Measurements from ENCODE around the gene TMEM234.
"Not testable (repeated sequence)": the region's sequence is repeated elsewhere in the genome, so short reads cannot be mapped to it uniquely, and the experiment has no call there.

TMEM234 gene

DNA sequence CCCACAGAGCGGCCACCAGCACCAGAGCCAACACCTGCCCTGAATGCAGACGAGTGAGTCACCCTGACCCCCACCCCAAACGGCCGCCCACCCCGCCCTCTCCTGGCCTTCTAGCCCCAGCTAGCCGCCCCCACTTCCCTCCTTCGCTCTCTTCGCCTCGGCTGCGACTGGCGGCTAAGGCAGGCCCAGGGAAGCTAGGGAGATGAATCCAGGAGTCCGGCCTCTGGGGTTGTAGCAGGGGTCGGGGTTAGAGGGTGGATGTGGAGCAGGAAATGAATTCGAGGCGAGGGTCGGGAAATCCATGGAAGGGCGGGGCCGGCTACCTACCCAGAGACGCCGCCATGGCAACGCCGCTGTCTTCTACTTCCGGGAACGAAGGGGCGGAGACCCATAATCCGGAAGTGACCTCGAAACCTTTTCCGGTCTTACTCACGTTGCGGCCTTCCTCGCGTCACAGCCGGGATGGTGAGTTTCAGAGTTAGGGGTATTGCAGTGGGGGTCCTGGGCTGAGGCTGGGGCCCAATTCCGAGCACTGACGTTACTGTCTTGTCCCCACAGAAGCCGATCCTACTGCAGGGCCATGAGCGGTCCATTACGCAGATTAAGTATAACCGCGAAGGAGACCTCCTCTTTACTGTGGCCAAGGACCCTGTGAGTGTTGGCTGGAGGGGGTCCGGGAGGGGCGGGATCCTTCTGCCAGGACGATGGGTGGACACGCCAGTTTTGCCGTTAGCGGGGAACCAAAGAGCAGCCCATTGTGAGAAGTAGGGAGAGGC, at the start of gene TMEM234, which contains the start of gene EIF3I:
TSS of gene TMEM234 (minus strand) at position 374 of the 776 bp plus-strand sequence. CDS start at position 343, 31 bp downstream.
TSS of gene EIF3I (plus strand) at position 428 of the 776 bp plus-strand sequence. CDS start at position 463, 35 bp downstream.
- peak; percentile 97 for DNase-seq (ENCODE audit: low spot score)

DNA sequence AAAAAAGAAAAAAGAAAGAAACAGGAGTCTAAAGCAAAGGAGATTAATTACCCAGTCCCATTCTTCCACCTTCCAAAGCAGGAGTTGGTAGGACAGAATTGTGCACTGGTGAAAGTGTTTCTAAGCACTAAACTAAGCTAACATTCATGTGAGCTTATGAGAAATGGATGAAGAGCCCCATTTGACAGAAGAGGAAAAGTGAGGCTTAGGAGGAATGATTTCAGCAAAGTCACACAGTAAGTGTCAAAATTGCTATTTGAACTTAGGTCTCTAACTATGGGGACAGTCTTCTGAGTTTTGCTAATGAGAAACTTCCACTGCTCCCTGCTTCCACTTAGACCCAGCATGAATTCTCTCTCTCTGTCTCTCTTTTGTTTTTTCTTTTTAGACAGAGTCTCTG, 47.6 kb upstream of the TMEM234 start:
- no peak for DNase-seq (ENCODE audit: low spot score)

DNA sequence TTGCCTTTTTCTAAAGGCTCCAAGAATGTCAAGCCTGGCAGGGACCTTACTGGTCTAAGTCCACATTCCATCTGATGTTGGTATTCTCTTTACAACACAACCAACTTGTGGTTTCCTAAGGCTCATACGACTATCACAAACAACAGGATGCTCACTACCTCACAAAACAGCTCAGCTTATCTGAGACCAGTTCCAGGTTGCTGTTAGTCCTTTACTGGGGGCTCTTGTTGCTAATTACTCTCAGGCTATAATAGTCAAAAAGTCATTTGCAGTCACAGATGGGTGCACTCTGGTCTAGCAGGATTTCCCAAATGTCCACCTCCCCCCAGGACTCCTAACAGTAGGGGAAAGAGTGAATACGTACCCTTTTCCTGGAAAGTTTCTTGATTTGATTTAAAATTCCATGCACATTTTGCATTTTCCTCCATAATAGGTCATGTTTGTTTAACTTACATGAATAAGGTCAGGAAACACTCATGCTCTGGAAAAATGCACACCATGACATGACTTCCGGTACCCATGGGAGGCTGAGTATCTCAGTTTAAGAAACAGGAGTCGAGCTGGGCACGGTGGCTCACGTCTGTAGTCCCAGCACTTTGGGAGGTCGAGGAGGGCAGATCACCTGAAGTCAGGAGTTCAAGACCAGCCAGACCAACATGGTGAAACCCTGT, 44.9 kb upstream of the TMEM234 start:
- no peak for DNase-seq (ENCODE audit: low spot score)

DNA sequence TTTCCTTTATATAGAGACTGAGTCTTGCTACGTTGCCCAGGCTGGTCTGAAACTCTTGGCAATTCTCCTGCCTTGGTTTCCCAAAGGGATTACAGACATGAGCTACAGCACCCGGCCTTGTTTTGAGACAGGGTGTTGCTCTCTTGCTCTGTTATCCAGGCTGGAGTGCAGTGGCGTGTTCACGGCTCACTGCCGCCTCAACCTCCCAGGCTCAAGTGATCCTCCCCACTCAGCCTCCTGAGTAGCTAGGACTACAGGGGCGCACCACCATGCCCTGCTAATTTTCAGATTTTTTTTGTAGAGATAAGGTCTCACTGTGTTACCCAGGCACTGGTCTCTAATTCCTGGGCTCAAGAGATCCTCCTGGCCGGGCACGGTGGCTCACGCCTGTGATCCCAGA, 43.7 kb upstream of the TMEM234 start:
- no peak for DNase-seq (ENCODE audit: low spot score)

DNA sequence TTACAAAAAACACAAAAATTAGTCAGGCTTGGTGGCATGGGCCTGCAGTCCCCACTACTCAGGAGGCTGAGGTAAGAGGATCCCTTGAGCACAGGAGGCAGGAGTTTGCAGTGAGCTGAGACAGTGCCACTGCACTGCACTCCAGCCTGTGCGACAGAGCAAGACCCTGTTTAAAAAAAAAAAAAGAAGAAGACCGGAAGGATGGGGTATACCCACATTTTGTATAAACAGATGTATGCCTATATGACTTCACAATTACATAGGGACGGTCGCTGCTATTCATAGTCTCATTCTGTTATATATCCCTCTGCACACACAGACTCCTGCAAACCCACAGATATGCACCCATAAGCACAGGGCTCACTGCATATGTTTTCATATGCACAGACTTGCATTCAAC, 41.6 kb upstream of the TMEM234 start:
- no peak for DNase-seq (ENCODE audit: low spot score)

DNA sequence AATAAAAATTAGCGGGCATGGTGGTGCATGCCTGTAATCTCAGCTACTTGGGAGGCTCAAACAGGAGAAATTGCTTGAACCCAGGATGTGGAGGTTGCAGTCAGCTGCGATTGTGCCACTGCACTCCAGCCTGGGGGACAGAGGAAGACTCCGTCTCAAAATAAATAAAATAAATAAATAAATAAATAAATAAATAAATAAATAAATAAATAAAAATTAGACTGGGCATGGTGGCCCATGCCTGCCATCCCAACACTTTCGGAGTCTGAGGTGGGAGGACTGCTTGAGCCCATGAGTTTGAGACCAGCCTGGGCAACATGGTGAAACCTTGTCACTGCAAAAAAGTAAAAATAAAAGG, 41.1 kb upstream of the TMEM234 start:
- not testable (repeated sequence) for DNase-seq (ENCODE audit: low spot score)

DNA sequence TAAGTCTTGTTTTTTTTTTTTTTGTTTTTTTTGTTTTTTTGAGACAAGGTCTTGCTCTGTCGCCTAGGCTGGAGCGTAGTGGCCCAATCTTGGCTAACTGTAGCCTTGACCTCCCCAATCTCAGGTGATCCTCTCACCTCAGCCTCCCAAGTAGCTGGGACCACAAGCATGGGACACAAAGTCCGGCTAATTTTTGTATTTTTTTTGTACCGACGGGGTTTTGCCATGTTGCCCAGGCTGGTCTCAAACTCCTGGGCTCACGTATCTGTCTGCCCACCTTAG, 35.0 kb upstream of the TMEM234 start:
- DNase-seq (ENCODE audit: low spot score), result no peak

DNA sequence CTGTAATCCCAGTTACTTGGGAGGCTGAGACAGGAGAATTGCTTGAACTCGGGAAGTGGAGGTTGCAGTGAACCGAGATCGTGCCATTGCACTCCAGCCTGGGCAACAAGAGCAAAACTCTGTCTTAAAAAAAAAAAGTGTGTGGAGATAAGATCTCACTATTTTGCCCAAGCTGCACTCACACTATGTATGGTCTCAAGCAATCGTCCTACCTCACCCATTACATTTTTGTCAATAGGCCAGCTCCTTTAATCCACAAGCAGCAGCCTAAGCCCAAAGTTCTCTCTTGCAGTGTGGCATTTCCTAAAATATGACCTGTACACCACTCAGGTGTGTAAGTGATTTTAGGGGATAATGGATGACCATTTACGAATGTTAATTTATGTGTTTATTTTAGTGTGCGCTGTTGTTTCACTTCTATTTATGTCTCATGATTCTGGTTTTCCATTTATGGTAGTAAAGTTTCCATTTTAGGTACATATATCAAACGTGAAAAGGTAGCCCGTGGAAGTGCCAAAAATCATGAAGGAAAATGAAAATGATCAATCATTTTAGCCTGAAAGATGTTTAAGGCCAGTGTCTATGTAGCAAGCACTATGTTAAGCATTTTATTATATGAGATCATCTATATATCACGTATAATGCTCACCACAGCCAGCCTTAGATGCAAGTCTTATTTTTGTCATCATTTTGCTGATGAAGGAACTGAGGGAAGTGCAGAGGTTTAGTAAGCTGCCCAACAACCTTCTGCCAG, 34.5 kb upstream of the TMEM234 start:
- DNase-seq (ENCODE audit: low spot score), result no peak

DNA sequence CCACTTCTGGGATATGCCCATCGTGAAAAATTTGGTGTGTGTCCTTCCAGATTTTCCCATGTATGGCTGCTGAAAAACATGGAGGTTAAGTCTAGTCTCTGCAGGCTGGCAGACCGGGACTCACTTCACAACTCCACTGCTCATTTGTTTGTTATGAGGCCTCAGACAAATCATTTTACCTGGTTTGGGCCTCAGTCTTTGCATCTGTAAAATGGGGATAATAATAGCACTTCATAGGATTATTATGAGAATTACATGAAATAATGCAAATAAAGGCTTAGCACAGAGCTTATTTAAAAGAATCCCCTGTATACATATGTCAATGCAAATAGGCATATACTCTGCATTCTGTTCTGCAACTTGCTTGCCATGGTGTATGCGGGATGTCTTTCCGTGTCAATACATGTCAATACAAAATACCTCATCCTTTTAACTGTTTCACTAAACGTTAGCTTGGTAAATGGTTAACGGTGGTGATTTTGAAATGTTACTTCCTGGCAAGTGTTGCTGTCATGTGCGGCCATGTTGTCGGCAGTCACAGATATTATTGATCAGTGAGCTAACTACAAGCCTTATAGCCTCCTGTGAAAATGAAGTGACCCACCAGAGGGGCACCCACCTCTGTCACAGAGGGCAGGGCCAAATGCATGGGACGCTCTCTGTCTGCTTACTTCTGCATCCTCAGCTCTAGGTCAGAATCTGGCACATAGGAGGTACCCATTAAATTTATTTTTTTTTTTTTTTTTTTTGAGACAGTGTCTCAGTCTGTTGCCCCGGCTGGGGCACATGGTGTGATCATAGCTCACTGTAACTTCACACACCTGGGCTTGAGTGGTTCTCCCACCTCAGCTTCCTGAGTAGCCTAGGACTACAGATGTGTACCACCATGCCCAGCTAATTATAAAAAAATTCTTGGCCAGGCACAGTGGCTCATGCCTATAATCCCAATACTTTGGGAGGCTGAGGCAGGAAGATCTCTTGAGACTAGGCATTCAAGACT, 33.2 kb upstream of the TMEM234 start:
- no peak for DNase-seq (ENCODE audit: low spot score)

DNA sequence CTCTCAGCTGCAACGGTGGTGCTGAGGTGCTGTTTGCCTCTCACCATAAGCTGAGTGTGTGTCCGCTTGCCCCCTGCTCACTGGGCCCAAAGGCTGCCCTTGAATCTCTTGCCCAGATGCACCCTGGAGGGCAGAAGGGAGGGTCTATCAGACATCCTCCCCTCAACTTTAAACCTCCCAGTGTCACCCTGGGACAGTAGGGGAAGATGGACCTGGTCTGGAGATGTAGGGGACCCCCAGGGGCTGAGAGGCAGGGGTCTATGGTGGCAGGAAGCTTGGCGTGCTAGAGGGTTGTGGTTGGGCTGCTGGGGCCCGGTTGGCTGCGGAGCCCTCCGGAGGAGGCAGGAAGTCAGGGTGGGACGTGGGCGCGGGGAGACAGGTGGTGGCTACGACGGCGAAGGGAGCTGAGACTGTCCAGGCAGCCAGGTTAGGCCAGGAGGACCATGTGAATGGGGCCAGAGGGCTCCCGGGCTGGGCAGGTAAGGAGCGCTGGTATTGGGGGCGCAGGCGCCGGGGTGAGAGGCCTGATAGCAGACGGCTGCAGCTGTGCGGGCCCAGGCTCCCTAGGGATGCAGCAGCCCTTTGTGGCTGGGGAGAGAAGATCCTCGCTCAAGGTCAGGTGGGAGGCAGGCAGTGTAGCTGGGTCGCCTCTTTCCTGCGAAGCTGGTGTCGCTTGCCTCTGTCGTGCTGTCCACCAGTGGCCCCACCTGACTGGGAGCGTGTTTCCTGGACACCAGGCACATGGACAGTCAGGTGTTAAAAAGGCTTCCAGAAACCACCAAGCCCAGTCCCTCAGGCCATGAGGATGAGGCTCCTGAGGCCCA, 29.0 kb upstream of the TMEM234 start, which contains the start of gene LCK:
TSS of gene LCK (plus strand) at position 373 of the 824 bp plus-strand sequence. CDS start 23,065 bp downstream, outside the sequence.
- DNase-seq (ENCODE audit: low spot score), result no peak

DNA sequence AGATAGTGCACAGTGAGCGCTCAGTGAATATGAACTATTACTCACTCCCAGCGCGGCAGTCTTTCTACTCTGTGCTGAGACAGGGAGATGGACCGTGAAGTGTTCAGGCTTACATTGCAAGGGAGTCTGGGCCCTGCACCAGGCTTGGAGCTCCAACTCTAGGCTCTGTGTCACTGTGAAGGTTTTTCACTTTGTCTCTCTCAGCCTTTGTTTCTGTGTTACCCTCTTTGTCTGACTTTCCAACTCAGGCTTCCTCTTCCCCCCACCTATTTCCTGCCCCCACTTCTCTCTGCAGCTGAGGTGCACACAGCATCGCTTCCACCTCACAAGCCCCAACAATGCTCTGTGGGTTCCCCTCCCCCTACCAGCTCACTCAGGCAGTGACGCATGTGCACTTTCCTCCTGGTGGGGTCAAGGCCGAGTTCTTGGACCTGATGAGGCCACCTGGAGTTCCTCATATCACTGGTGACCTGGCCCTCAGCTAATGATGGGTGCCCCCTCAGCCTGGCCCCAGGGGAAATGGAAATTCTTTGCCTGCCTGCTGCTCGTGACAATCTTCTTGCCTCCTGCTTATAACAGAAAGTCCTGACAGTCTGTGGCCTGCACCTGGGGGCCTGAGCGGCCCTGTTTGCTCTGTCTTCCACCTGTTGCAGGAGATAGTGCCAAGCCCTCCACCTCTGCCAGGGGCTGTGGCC, 27.8 kb upstream of the TMEM234 start:
- DNase-seq (ENCODE audit: low spot score), result no peak

DNA sequence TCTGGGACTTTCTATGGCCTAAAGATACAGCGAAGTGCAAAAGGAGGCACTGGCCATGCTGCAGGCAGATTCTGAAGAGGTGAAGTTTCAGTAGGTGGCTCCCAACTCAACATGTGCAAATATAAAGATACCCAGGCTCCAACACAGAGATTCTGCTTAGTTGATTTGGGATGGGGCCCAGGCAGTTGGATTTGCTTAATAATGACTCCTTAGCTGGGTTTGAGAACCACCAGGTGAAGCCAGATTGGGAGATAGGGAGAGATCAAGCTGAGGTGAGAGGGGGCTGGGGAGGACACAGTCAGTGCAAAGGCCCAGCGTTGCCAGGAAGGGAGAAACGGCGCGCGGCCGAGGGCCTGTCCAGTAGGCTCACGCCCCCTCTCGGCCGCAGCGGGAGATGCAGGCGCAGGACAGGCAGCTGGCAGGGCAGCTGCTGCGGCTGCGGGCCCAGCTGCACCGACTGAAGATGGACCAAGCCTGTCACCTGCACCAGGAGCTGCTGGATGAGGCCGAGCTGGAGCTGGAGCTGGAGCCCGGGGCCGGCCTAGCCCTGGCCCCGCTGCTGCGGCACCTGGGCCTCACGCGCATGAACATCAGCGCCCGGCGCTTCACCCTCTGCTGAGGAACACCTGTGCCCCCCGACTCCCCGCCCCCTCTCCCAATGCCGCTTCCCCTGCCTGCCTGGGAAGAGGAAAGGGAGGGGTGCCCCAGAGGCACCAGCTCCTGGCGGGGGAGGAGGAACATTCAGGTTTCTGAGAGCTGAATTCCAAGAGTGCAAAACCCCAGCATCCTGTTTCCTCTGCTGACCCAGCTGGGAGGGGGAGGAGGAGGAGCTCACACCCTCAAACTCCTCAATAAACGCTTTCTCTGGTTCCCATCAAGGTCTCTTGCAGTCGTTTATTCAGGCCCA, 26.1 kb upstream of the TMEM234 start:
- peak; percentile 56 for DNase-seq (ENCODE audit: low spot score)

DNA sequence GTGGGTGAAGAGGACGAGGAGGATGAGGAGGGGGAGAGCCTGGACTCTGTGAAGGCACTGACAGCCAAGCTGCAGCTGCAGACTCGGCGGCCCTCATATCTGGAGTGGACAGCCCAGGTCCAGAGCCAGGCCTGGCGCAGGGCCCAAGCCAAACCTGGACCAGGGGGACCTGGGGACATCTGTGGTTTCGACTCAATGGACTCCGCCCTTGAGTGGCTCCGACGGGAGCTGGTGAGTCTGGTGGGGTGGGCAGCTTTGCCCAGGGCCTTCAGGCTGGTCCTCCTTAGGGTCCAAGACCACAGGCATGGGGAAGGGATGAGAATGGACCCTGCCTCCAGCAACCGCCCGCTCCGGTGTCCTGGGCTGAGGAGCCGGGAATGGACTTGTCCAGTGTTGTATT, 25.3 kb upstream of the TMEM234 start:
- no peak for DNase-seq (ENCODE audit: low spot score)

DNA sequence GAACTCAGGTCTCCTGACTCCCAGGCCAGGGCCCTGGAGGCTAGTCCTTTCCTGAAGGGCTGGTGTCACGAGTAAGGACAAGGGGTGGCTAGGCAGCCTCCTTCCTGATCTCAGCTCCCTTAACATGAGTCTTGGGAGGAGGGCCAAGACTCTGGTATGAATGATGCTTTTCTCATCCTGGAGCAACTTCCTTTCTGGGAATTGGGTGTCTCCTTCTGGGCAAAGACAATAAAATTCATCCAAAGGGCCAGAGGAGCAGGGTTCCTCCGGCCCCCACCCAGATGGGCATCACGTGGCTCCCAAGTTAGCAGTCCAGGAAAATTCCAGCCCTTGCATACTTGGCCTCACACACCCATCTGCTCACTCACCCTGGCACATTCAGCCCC, 24.7 kb upstream of the TMEM234 start, which contains the start of gene FAM167B:
TSS of gene FAM167B (plus strand) at position 335 of the 386 bp plus-strand sequence. CDS start 200 bp downstream, outside the sequence.
- no peak for DNase-seq (ENCODE audit: low spot score)

DNA sequence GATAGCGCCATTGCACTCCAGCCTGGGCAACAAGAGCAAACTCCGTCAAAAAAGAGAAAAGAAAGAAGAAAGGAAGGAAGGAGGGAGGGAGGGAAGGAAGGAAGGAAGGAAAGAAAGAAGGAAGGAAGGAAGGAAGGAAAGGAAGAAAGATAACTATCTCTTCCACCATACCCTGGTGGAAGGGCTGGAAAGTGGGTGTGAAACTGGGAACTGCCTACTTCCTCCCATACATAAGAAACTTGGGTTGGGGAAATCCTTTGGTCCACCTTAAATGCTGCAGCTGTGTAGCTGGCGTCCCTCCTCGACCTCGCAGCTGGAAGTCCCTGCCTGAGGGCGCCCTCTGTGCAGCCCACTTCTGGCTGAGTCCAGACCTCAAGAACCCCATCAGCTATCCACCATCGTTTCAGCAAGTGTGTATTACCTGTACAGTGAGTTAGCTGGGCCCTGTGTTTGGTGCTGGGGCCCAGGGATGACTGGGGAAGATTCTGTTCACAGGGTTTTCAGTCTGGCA, 20.2 kb upstream of the TMEM234 start:
- DNase-seq (ENCODE audit: low spot score), result peak; percentile 20

DNA sequence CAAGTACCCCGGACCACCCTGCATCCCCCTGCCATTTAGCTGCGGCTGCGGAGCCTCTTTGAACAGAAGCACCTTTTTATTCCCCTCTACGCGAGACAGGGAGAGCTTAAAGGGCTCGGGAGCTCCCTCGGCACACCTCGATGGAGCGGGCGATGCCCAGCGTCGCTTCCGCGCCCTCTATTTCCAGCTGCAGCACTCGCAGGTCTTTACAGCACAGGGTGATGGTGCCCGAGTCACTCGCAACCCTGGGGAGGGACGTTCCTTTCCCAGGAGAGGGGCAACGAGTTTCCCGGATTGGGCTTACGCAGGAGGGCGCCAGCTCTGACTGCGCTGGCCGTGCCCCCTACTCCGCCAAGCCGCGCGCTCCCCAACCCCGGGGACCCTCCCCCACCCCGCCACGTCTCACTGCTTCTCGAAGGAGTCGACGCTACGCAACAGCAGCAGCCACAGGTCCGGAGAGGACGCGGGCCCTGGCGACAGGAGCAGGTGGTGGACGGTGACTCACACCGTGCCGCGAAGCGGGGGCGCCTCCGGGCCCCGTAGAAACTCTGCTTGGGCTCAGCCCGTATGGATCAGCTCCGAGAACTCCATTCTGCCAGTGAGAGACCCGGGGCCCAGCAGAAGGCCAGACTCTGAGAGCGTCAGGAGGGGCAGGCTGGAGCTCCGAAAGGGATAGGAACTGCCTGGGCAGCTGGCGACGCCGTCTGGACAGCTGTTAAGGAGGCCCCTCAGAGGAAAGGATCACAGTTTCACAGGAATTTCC, 19.0 kb upstream of the TMEM234 start:
- no peak for DNase-seq (ENCODE audit: low spot score)

DNA sequence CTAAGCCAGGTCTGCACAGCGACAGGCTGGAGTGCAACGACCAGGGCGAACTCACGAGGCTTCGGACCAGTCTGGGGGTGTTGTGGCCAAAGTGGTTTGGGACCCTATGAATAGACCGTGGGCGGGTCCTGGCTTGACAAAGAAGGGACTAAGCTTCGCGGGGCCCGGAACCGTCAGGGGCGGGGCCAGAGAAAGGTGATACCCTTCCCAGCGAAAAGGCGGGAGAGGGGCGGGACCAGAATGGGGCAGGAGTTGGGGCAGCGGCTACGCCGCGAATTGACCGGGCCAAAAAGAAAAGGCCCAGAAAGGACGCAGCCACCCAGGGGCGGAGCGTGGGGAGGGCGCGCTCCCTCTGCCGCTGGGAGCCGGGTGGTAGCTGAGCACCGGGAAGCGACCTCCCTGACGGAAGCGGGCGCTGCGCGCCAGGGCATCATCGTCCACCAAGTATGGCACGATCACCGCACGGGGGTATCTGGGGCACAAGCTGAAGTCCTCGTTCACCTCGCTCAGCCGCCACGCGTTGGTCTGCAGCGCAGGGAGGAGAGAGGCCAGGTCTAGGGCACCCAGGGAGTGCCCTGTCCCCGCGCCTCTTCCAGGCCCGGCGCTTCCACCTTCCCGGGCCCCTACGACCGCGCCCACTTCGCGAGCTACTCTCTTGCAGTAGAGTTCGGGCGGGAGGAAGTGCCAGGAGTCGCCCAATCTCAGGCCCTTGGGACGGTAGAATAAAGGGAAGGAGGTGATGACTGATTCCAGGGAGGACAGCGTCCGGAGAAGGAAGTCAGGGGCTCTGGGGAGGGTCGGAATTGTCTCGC, 18.2 kb upstream of the TMEM234 start:
- DNase-seq (ENCODE audit: low spot score), result no peak
